ENCODE data around the gene SLC9A1. TPM values are rescaled to one million over a fixed set of nuclear protein-coding genes. Genes with fewer than 3 reads are reported as not detected.

Gene SLC9A1
- total RNA-seq, 1 donor from 2014 or later = 21.9 TPM

GRCh38 chr1:27135541-27136235, 19.2 kb downstream of the SLC9A1 start:
- TF ChIP-seq, protein P1, sequence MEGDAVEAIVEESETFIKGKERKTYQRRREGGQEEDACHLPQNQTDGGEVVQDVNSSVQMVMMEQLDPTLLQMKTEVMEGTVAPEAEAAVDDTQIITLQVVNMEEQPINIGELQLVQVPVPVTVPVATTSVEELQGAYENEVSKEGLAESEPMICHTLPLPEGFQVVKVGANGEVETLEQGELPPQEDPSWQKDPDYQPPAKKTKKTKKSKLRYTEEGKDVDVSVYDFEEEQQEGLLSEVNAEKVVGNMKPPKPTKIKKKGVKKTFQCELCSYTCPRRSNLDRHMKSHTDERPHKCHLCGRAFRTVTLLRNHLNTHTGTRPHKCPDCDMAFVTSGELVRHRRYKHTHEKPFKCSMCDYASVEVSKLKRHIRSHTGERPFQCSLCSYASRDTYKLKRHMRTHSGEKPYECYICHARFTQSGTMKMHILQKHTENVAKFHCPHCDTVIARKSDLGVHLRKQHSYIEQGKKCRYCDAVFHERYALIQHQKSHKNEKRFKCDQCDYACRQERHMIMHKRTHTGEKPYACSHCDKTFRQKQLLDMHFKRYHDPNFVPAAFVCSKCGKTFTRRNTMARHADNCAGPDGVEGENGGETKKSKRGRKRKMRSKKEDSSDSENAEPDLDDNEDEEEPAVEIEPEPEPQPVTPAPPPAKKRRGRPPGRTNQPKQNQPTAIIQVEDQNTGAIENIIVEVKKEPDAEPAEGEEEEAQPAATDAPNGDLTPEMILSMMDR (conservative IDR thresholded peaks at IDR 0.05; ENCODE audit: low read depth, low read length) = no peak
- no peak for DNase-seq (ENCODE audit: low read depth)
- no peak overlapping the region for H3K4me3 ChIP-seq (ENCODE audit: low read depth, low read length)

- H3K4me3 ChIP-seq (ENCODE audit: low read depth, low read length) = no peak overlapping the region
- TF ChIP-seq, protein P1 (conservative IDR thresholded peaks at IDR 0.05; ENCODE audit: low read depth, low read length) = no peak
Observed at GRCh38 chr1:27133991-27134390, 20.9 kb downstream of the SLC9A1 start.

DNA sequence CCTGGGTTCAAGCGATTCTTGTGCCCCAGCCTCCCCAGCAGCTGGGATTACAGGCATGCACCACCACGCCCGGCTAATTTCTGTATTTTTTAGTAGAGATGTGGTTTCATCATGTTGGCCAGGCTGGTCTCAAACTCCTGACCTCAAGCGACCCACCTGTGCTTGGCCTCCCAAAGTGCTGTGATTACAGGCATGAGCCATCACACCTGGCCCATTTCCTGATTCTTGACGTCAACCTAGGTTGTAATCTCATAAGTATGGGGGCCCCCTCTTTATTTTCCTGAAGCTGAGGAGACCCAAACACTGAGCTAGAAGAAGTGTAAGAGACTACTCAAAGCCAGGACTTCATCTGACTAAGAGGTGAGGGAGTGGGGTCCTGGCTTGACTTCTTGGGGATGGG, 21.8 kb downstream of the SLC9A1 start:
- no peak for DNase-seq (ENCODE audit: low read depth)
- no peak overlapping the region for H3K4me3 ChIP-seq (ENCODE audit: low read depth, low read length)
- TF ChIP-seq, protein P1 (conservative IDR thresholded peaks at IDR 0.05; ENCODE audit: low read depth, low read length) = no peak

More at GRCh38 chr1:27133991-27134390, 20.9 kb downstream of the SLC9A1 start:
- DNase-seq (ENCODE audit: low read depth) = no peak

GRCh38 chr1:27132624-27133023, 22.3 kb downstream of the SLC9A1 start:
- no peak overlapping the region for H3K4me3 ChIP-seq (ENCODE audit: low read depth, low read length)
- DNase-seq (ENCODE audit: low read depth) = no peak
- TF ChIP-seq, protein P1 (conservative IDR thresholded peaks at IDR 0.05; ENCODE audit: low read depth, low read length) = no peak

DNA sequence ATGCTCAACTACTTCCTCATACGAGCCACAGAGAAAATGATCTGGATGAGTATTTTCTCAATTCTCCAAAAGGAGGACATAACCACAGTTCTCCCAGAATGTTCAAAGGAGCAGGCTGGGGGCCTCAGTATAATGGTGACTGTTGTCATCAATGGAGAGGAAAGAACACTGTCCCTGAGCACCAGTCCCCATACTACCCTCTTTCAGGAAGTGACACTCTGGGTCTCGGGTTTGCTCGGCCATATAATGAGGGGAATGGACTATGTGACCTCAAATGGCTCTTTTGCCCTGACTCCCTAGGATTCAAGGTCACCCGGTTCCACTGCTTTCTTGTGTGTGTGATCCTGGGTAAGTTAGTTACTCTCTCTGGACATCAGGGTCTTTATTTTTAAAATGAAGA, 22.8 kb downstream of the SLC9A1 start:
- no peak overlapping the region for H3K4me3 ChIP-seq (ENCODE audit: low read depth, low read length)
- DNase-seq (ENCODE audit: low read depth) = no peak
- TF ChIP-seq, protein P1 (conservative IDR thresholded peaks at IDR 0.05; ENCODE audit: low read depth, low read length) = no peak

GRCh38 chr1:27130798-27131197, 24.1 kb downstream of the SLC9A1 start:
- no peak overlapping the region for H3K4me3 ChIP-seq (ENCODE audit: low read depth, low read length)
- TF ChIP-seq, protein P1 (conservative IDR thresholded peaks at IDR 0.05; ENCODE audit: low read depth, low read length) = no peak
- DNase-seq (ENCODE audit: low read depth) = no peak

- H3K4me3 ChIP-seq (ENCODE audit: low read depth, low read length) = no peak overlapping the region
- DNase-seq (ENCODE audit: low read depth) = no peak
- TF ChIP-seq, protein P1 (conservative IDR thresholded peaks at IDR 0.05; ENCODE audit: low read depth, low read length) = no peak
Observed at GRCh38 chr1:27129225-27129624, 25.7 kb downstream of the SLC9A1 start.
